ENCODE results near the gene PLD6.

DNA sequence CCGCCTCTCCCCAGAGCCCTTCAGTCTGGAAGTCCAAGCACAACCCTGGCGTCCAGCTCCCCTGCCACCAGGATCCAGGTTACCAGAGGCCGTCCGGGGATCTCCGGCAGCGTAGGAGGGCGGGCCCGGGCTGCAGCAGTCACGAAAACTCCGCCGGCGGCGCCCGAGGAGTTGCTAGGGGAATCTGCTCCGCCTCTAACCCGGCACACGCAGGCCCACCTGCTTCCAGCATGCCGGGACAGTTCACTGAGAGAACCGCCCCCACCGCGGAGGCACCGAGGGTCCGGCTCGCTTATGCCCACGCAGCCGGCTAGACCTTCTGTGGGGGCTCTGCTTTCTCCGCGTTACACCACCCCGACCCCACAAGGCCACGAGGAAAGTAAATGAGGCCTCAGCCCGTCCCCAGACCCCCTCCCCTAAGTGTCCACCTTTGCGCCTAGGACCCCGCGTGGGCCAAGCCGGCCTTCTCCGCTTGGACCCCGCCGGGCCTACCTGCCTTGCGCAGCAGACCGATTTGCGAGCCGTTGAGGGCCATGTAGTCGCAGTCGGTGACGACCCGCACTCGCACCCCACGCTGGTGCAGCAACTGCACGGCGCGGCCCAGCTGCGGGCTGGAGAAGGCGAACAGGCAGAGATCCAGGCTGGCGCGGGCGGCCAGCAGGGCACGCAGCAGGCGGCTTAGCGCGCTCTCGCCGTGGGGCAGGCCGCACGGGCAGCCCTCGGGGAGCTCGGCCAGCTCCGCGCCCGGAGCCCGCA lies 587 bp downstream of the PLD6 start:
- TF ChIP-seq POLR2A (IDR thresholded peaks at IDR 0.05) = no peak
- no peak for TF ChIP-seq POLR2AphosphoS5 (IDR thresholded peaks at IDR 0.05)
- TF ChIP-seq, protein P1, sequence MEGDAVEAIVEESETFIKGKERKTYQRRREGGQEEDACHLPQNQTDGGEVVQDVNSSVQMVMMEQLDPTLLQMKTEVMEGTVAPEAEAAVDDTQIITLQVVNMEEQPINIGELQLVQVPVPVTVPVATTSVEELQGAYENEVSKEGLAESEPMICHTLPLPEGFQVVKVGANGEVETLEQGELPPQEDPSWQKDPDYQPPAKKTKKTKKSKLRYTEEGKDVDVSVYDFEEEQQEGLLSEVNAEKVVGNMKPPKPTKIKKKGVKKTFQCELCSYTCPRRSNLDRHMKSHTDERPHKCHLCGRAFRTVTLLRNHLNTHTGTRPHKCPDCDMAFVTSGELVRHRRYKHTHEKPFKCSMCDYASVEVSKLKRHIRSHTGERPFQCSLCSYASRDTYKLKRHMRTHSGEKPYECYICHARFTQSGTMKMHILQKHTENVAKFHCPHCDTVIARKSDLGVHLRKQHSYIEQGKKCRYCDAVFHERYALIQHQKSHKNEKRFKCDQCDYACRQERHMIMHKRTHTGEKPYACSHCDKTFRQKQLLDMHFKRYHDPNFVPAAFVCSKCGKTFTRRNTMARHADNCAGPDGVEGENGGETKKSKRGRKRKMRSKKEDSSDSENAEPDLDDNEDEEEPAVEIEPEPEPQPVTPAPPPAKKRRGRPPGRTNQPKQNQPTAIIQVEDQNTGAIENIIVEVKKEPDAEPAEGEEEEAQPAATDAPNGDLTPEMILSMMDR (IDR thresholded peaks at IDR 0.05) = no peak
- TF ChIP-seq EP300 (IDR thresholded peaks at IDR 0.05) = no peak
